Dermis microvascular lymphatic vessel endothelial cell (primary cell): Measurements from ENCODE around the gene LSM14A. TPM values are rescaled to one million over a fixed set of nuclear protein-coding genes. Genes with fewer than 3 reads are reported as not detected.

Source experiments
- total RNA-seq: library from RNA; depleted of rRNA; stranded (reverse); fragments of >200 nt; gene quantifications from 2 replicates; pipeline ENCODE4 v1.2.1, GENCODE V29; 2014

The LSM14A gene
- total RNA-seq, 1 donor from 2014 or later = 108 TPM

Other genes with a start within 250 kb of the LSM14A start
- 32.0 and 32.9 TPM in 2 replicates for gene GARRE1, start 82.0 kb downstream of the LSM14A start, total RNA-seq
- 111 and 155 TPM in 2 replicates for gene GPI, start 192.7 kb downstream of the LSM14A start, total RNA-seq
- gene PDCD2L, start 231.9 kb downstream of the LSM14A start, total RNA-seq = 11.6 and 12.8 TPM in 2 replicates